MM.1S (cell line): ENCODE results near the gene IPCEF1.

ENCODE experiments used
- DNase-seq: peaks from one replicate; pipeline ENCODE4 v3.0.0-alpha.2; 2015
- H2AFZ ChIP-seq: fragments of 300-600 bp; sonication (generic); 2 replicates; pipeline ENCODE4 v1.6.0; 2016; ENCODE audit warnings: antibody characterized with exemption, low read length
- H3F3A ChIP-seq: fragments of 300-600 bp; sonication (generic); 2 replicates; pipeline ENCODE4 v1.6.1; 2016; ENCODE audit warnings: mild to moderate bottlenecking, antibody characterized with exemption, low read length, moderate library complexity, mixed read lengths; ENCODE audit not compliant: insufficient read depth
- H3K27ac ChIP-seq: fragments of 300-600 bp; sonication (generic); 2 replicates; pipeline ENCODE4 v1.5.1; 2016; ENCODE audit warnings: mild to moderate bottlenecking, low read length
- H3K27me3 ChIP-seq: fragments of 300-600 bp; sonication (generic); replicated peaks from 2 replicates; pipeline ENCODE4 v1.6.0; 2016; ENCODE audit warnings: low read length; ENCODE audit not compliant: insufficient read depth
- H3K36me3 ChIP-seq: fragments of 300-600 bp; sonication (generic); replicated peaks from 2 replicates; pipeline ENCODE4 v1.6.1; 2016; ENCODE audit warnings: mild to moderate bottlenecking, low read length, mixed read lengths; ENCODE audit not compliant: insufficient read depth
- H3K4me1 ChIP-seq: fragments of 300-600 bp; sonication (generic); 2 replicates; pipeline ENCODE4 v1.6.1; 2016; ENCODE audit warnings: low read length, mixed read lengths
- H3K4me2 ChIP-seq: fragments of 300-600 bp; sonication (generic); 2 replicates; pipeline ENCODE4 v1.6.0; 2016; ENCODE audit warnings: low read depth, low read length
- H3K4me3 ChIP-seq: fragments of 300-600 bp; sonication (generic); 2 replicates; pipeline ENCODE4 v1.5.1; 2016; ENCODE audit warnings: low read length, mixed read lengths
- H3K79me2 ChIP-seq: fragments of 300-600 bp; sonication (generic); 2 replicates; pipeline ENCODE4 v1.6.1; 2016; ENCODE audit warnings: mixed run types, low read length, mixed read lengths
- H3K9ac ChIP-seq: fragments of 300-600 bp; sonication (generic); 2 replicates; pipeline ENCODE4 v1.6.1; 2016; ENCODE audit warnings: low read length, mixed read lengths
- H3K9me2 ChIP-seq: fragments of 300-600 bp; sonication (generic); replicated peaks from 2 replicates; pipeline ENCODE4 v1.6.1; 2016; ENCODE audit warnings: mild to moderate bottlenecking, low read length, mixed read lengths; ENCODE audit not compliant: insufficient read depth
- H3K9me3 ChIP-seq: fragments of 300-600 bp; sonication (generic); replicated peaks from 2 replicates; pipeline ENCODE4 v1.6.1; 2016; ENCODE audit warnings: mild to moderate bottlenecking, low read length, mixed read lengths; ENCODE audit not compliant: insufficient read depth
- H4K20me1 ChIP-seq: fragments of 300-600 bp; sonication (generic); 2 replicates; pipeline ENCODE4 v1.6.1; 2016; ENCODE audit warnings: mild to moderate bottlenecking, low read length, moderate library complexity, mixed read lengths; ENCODE audit not compliant: insufficient read depth
- CTCF ChIP-seq: fragments of 300-600 bp; sonication (generic); IDR thresholded peaks from 2 replicates; pipeline ENCODE4 v1.5.1; 2016; ENCODE audit warnings: antibody characterized with exemption, low read length, mixed read lengths
- EZH2 ChIP-seq: fragments of 300-600 bp; sonication (generic); optimal IDR thresholded peaks from 2 replicates; pipeline ENCODE3; 2017; ENCODE audit warnings: low read depth, mild to moderate bottlenecking, antibody characterized with exemption, low read length, mixed read lengths
- EZH2phosphoT487 ChIP-seq: fragments of 300-600 bp; sonication (generic); IDR thresholded peaks from 2 replicates; pipeline ENCODE4 v1.6.1; 2018; ENCODE audit warnings: antibody characterized with exemption, low read length

The IPCEF1 gene

GRCh38 chr6:154251116-154251515 is 105.5 kb downstream of the IPCEF1 start:
- no peak for DNase-seq
- Histone ChIP-seq H3K4me2 (no peak overlapping the region), H3K9me3 (no peaks in the 10 kb centered on the region), H3K79me2 (no peaks in the 10 kb centered on the region), H3F3A (no peaks in the 10 kb centered on the region), H2AFZ (no peak overlapping the region), H3K36me3 (no peaks in the 10 kb centered on the region), H3K9me2 (no peaks in the 10 kb centered on the region), H3K9ac (no peak overlapping the region), H4K20me1 (no peaks in the 10 kb centered on the region), H3K27ac (no peak overlapping the region), H3K27me3 (no peaks in the 10 kb centered on the region), H3K4me1 (peaks cover 7% of the 10 kb centered on the region; the same call in 1 of the 2 replicates), H3K4me3 (no peak overlapping the region)
- TF ChIP-seq CTCF (no peak), EZH2 (no peak), EZH2phosphoT487 (no peak)

- H3K27me3 ChIP-seq, result no peaks in the 10 kb centered on the region
- no peaks in the 10 kb centered on the region for H3F3A ChIP-seq
- H3K9ac ChIP-seq, result no peak overlapping the region
- no peak overlapping the region for H3K27ac ChIP-seq
- H3K36me3 ChIP-seq, result no peaks in the 10 kb centered on the region
- no peak for TF ChIP-seq CTCF
- TF ChIP-seq EZH2phosphoT487, result no peak
- TF ChIP-seq EZH2, result no peak
- no peaks in the 10 kb centered on the region for H4K20me1 ChIP-seq
- H3K4me1 ChIP-seq, result peaks cover 7% of the 10 kb centered on the region; the same call in 1 of the 2 replicates
- no peak overlapping the region for H3K4me3 ChIP-seq
- no peaks in the 10 kb centered on the region for H3K9me3 ChIP-seq
- no peaks in the 10 kb centered on the region for H3K9me2 ChIP-seq
- H3K79me2 ChIP-seq, result no peaks in the 10 kb centered on the region
- peak; percentile 64 for DNase-seq
- peak overlapping the region; percentile 10; the same call in 1 of the 2 replicates for H3K4me2 ChIP-seq
- H2AFZ ChIP-seq, result no peak overlapping the region
Observed at GRCh38 chr6:154249499-154250298, 106.9 kb downstream of the IPCEF1 start.

- Histone ChIP-seq H2AFZ (no peak overlapping the region), H3K27ac (no peak overlapping the region), H3K36me3 (no peaks in the 10 kb centered on the region), H3F3A (no peaks in the 10 kb centered on the region), H3K9me3 (no peaks in the 10 kb centered on the region), H4K20me1 (no peaks in the 10 kb centered on the region), H3K79me2 (no peaks in the 10 kb centered on the region), H3K4me3 (no peak overlapping the region), H3K9me2 (no peaks in the 10 kb centered on the region), H3K9ac (no peak overlapping the region), H3K4me1 (peaks cover 7% of the 10 kb centered on the region; the same call in 1 of the 2 replicates), H3K4me2 (no peak overlapping the region), H3K27me3 (no peaks in the 10 kb centered on the region)
- no peak for DNase-seq
- TF ChIP-seq EZH2 (no peak), CTCF (no peak), EZH2phosphoT487 (no peak)
Observed at GRCh38 chr6:154247119-154247861, 109.3 kb downstream of the IPCEF1 start.
